Endometrial microvascular endothelial cells (primary cell): ENCODE data around the gene COL4A1. TPM values are rescaled to one million over a fixed set of nuclear protein-coding genes. Genes with fewer than 3 reads are reported as not detected.

ENCODE experiments used
- in situ Hi-C: cut with HindIII; loops from 2 replicates; pipeline ENCODE4 v1.10.0; 2017; ENCODE audit warnings: low sequenced_read_pairs, low pct_unique_long_range_greater_than_20kb; ENCODE audit errors: inconsistent ontology term
- total RNA-seq: library from RNA; depleted of rRNA; stranded (reverse); fragments of >200 nt; gene quantifications from one replicate; pipeline ENCODE4 v1.2.3, GENCODE V29; 2015; ENCODE audit errors: inconsistent ontology term

The COL4A1 gene
- total RNA-seq, 1 donor from 2014 or later, result 568 TPM

DNA sequence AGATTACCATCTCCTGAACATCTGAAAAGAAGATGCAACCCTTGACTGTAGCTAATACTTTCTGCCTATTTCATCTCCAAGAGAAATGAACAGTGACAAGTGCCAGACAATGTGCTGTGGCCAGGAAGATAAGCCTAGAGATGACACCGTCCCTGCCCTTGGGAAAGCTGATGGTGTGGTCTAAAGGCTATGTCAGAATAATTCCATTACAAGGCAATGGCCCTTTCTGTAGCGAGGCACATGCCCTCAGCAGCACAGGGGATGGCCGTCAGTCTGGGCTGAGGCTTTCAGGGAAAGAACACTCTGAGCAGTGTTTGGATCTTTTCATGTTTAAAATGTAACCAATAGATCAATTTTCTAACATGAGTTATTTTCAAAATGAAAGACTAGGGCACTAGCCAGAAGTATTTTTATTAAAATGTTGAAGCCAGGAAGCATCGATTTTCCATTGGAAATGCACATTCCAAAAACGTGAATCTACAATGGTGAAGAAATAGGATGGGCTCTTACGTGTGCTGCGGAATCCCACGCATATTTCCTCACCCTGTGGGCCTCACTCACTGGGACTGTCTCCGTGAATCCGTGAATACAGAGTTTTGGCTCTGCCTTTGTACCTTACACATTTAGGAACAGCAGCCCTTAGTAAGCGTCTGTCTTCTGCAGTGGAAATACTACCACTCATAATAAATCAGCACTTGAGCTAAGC is 22.0 kb downstream of the COL4A1 start:
- in situ Hi-C loops, result no loop called here

DNA sequence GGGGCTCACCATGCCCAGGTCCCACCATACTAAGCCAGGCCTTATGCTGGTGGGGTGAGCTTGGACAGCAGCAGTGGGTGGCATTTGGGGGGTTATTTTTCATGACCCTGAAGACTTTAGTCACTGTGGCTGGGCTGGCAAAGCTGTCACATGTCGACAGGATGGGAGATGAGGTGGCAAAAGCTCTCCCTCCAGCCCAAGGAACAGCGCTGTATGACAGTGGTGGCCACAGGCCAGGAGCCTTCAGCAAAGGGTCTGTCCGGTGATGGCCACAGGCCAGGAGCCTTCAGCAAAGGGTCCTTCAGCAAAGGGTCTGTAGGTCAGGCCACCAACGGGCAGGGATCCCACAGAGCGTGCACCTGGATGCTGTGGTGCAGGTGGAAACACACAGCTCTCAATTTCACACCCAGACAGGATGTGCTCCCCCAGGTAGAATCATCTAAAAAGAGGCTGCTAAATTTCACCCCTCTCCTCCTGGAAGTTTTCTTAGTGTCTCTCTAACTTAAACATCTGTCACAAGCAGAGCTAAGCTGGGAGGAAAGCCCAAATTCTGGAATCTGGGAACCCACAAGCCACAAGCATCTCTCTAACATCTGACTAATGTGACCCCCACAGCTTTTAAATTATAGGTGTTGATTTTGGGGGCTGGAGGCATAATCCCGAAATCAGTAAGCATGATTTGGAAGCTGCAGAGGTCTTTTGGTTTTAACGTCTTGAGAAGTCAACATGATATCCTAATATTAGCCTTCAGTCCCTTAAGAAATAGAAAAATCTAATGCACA is 23.0 kb downstream of the COL4A1 start:
- in situ Hi-C loops, result no loop called here

DNA sequence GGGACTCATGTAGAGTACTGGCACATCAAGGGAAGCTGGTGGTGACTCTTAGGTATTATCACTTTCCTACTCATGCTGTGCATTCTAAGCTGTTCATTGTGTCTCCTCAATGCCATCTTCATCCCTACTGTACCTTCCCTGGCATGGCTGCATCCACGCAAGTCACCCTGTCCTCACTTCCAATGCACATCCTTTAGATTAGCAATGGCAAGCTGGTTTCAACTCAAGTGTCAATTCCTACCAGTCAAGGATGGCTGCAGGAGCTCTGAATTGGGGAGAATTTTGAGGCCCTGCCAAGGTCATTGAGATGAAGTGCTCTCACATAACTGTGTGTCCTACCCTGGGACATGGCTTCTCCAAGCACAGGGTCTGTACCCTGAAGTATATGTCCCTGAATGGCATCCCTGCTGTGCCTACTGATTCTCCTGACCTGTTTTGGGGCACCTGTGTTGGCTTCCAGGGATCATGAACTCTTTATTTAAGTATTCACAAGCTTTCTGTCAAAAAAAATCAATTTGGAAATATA is 24.6 kb downstream of the COL4A1 start:
- in situ Hi-C loops, result no loop called here

DNA sequence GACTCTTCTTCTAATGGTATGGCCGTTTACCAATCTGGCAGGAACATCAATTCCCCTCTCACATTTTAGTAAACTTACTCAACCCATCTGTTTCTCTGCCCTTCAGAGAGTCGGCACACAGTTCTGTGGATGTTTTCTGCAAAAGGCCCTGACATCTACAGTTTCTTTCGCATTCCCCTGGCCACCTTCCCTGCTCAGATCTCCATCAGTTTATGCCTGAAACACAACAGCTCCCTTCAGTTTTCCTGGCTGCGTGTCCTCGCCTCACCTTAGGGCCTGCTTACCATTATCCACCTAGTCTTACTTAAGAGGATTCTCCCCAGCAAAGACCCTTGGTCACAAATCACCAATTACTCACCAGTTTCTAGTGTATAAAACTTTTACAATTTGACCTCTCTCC is 25.2 kb downstream of the COL4A1 start:
- in situ Hi-C loops, result no loop called here

DNA sequence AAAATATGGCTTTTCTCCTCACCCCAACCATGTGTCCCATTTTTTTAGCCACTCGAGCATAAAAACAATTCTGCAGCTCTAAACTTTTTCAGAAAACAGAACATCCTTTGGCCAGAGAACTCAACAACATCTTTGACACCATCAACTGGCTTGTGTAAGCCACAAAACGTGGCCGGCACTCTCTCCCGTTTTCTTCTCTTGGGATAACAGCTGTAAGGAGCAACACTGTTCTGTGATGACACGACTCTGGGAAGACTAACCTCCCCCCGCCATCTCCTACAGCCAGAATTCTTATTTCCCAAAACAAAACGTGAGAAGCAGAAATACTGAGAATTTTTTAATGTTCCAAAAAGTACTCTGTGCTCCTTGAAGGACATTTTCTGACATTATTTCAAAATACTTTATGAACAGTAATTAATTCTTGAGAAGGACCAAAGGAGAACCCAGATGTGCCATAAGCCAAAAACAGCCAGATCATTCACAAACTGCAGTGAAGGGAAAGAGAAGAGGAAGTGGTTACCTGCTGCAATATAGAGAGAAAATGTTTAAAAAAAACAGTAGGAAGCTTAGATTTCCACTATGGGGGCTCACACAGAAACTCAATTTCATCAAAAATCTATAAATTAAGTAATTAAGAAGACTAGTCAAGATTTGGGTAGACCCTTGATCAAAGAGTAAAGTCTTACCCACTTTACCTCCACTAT is 25.8 kb downstream of the COL4A1 start:
- in situ Hi-C loops, result no loop called here

DNA sequence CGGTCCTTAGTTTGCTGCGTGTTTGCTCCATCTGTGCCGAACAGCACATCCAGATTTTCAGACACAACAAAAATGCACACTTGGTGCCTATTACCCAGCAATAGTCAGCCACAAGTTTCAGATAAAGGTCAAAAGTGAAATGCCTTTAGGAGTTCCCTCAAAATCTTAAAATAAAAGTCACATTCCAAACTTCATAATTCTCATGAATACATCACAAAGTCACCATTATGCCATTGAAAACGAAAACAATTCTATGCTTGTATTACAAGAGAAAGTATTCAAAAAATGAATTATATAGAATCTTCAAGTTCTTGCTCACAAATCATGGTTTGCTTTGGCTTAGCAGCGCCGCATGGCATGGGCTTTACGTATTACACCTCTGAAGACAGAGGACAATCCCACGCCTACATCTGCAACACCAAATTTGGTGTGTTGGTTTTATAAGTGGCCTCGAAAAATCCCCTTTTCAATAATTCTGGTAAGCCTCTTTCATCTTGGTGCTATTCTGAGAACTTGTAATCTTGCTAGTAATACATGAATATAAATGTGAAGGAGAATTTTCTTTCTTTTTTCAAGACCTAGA is 26.6 kb downstream of the COL4A1 start:
- in situ Hi-C loops, result no loop called here

DNA sequence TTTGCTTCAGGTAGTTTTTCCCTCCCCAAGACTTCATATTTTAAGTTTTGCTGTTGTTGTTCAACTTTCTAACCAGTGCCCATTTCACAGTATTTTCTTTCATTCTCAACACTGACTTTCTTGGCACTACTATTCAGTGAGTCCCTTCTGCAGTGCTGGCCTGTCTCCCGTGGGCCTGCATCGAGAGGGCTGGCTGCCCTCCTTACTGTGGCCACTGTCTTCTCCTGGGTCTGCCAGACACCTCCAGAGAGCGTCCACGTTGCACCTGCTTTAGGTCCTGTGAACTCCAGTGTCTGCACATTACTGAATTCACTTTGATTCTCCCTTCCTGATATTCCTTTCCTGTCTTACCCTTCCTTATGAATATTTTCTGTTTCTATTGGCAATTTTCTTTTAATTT is 27.3 kb downstream of the COL4A1 start:
- in situ Hi-C loops, result no loop called here

DNA sequence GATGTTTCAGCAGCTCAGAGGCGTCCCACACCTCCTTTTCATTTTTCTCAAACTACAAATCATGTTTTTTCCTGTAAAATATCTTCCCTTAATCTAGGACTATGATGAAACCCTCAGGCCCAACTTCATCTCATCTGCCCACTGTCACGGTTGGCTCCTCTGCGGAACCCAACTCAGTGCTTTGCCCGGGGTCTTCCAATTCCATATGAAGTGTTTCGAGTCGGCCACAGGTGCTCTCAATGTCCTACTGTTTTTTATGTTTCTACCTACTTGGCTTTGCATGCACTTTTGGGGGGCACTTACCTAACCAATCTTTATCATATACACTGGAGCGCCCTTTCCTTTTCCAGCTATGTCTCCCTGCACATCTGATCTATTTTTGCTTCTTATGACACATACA is 28.1 kb downstream of the COL4A1 start:
- in situ Hi-C loops, result no loop called here

DNA sequence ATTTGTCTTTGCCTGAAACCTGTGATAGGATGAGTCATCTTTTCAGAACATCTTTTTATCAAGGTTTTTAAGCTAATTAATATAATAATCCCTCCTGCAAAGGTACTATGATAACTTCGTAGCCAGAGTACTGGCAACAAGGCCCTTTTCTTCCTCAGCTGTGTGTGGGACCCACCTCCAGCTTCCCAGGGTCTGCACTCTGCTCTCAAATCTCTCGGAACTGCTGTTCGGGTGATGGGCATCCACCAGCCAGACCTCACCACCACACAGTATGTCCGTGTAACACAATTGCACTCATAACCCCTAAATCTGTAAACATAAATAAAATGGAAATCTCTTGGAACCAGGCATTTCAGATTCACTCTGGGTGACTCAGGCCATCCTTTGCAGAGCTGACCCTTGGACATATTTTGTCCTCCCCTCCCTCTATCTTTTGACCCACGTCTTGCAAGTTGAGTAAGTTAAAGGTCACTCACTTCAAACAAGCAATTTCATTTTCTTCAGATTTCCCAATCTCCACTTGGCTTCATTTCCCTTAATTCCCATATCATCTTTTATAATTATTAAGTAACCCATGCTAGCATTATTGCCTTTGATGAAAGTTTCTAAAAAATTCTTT is 29.5 kb downstream of the COL4A1 start:
- in situ Hi-C loops, result no loop called here

DNA sequence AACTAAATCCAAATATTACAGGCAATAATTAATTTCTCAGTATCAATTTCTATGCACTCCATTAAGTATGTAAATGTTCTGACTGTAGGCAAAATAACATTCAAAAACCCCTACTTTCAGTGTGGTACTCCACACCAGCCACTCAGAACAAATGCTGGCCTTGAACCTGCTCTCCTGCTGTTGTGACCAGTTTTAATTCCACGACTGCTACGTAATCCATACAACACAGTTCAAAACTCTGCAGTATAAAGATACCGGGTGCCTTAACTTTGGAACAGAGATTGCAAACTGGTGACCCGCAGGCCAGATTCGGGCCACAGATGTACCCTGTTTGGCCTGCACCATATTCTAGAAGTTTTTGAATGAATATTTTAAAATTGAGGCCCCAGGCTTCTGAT is 30.4 kb downstream of the COL4A1 start:
- in situ Hi-C loops, result no loop called here

DNA sequence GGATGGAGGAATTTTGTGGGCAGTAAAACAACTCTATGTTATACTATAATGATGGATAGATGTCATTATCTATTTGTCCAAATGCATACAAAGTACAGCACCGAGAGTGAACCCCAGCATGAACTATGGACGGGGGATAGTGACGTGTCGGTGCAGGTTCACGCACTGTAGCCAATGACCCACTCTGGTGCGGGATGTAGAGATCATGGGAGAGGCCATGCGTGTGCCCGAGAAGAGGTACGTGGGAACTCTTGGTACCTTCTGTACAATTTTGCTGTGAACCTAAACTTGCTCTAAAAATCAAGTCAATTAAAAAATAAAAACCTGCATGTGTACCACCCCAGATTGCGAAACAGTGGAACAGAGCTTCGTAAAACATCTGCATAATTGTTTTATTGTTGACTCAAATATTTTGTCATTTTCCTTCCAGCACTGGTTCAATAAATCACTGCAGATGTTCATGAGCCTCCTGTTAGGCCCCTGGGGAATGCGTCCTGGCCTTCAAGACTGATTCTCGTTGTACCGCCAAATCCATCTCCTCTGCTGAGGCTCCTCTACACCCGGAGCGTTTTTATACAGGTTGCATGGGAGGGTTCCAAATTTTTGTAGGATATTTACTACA is 30.9 kb downstream of the COL4A1 start:
- in situ Hi-C loops, result no loop called here

DNA sequence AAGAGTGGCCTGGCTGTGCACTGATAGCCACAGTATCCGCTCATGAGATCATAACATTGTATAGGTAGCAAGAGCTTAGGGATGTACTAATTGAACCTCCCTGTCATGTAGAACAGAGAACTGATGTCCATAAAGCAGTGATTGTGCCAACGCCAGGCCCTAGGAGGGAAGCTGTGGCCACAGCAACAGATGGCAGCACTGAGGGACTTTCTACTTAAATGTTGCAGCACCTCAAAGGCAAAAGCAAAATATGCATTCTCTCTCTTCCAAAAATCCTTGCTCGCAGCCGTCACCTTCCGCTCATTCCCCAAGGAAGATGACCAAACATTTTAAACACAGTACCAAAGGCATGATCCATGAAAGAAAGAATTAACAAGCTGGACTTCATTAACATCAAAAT is 32.3 kb downstream of the COL4A1 start:
- in situ Hi-C loops, result no loop called here

DNA sequence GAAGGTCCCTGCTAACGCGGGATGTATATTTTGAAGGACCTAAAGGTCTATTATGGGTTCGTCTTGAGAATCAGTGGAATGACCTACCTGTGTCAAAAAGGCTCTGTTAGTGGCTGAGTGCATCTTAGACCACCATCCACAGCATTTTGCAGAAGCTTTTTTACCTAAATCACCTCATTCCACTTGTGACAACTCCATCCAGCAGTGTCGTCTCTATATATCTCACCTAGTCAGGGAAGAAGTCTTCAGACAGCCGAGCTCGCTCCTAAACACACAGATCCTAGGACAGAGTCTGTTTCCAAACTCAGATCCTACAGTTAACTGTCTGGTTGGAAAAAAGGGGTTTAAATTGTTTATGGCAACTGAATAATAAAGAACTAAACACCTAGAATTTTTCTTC is 33.7 kb downstream of the COL4A1 start:
- in situ Hi-C loops, result no loop called here

DNA sequence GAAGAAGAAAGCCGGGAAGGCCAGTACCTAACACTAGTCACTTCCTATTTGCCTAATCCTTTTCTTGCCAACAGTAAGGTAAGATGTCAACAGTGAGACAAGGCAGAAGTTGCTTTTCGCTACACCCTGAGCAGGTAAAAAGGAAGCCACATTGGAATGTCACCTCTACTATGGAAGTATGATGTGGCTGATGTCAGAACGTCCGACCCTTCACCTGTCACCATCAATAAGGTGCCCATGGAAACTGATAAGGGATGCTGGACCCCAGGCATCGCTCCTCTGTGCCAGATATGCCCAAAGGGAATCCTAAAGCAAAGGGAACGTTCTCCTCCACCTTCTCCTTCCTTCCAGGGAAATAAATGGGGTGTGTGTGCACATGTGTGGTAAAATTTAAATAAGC is 34.3 kb downstream of the COL4A1 start:
- in situ Hi-C loops, result no loop called here

DNA sequence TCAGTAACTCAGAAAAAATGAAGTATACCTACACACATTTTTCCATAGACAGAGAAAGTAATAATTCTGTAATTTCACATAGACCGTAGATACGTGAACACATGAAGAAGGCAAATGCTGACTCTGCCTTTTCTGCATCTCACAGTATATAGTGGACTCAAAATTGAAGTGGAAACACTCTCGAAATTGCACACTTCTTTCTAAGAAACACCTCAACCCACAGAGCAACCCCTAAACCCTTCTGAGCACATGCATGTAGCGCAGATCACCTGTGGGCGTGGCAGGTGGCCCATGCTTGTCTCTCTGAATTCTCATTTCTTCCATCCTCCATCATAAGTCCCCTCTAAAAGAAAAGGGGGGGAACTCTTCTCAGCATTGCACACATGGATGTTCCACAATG is 34.7 kb downstream of the COL4A1 start:
- in situ Hi-C loops, result no loop called here

DNA sequence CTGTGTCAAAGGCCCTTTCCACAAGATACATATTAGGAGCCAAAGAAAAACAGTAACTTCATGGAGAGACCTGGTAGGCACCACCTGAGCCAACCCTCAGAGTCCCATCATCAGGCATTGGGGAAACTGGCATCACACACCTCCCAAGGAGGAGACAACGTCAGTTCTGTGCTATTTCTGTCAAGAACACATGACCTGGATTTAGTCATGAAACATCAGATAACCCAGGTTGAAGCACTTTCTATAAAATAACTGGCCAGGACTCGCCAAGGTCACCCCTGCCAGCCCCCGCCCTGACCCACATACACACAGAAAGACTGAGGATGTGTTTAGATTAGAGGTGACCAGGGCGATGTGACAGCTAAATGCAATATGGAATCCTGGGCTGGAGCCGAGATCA is 35.6 kb downstream of the COL4A1 start:
- in situ Hi-C loops, result no loop called here

DNA sequence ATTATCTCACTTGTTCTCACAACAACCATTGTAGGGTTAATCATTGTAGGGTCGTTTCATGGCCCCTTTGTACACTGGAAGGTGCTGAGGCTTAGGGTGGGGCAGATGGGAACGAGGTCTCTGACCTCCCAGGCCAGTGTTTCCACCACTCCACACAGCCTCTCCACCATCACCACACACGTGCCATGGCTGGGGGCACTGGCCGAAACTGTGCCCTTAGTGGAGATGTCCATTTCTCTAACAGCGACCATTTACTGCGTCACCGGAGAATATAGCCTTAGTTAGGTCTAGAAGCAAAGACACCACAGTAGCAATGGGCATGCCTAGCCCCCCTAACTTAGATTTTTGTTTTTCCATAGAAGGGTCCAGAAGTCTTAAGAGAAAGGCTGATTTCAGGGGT is 36.5 kb downstream of the COL4A1 start:
- in situ Hi-C loops, result no loop called here

DNA sequence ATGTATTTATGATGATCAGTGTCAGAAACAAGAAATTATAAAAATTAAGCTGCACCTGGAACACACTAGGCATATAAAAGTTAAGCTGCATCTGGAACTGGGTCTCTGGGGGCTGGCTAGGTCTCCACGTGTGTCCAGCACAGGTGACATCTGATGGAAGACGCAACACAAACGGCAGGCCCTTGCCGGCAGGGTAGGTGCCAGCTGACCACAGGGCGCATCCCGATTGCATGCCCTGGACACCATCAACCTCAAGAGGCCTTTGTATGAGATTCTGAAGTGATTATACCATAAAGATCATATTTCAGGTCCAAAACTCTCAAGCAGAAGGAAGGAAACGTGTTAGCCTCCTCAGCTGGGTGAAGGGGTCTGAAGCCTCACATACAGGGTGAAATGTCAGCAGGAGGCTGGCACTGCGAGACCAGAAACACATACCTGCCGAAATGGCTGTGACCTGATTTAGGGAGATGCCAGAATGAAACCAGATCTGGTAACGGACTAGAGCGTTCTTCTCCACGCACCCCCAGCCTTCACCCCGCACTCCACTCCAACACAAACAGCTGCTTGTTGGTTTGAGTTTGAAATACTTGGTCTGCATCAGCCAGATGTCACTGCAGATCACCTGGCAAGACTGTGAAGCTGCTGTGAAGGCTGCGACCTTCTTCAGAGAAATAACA is 37.3 kb downstream of the COL4A1 start:
- in situ Hi-C loops, result no loop called here
